SIG-M5 treated with dmso at 0.1 percent for 504 hours (cell line): ENCODE data around the gene SMOC1.

Experiments
- DNase-seq: peaks from one replicate; lab custom pipeline; 2025; ENCODE audit not compliant: unreplicated experiment; lab: John Stamatoyannopoulos, UW

The SMOC1 gene

DNA sequence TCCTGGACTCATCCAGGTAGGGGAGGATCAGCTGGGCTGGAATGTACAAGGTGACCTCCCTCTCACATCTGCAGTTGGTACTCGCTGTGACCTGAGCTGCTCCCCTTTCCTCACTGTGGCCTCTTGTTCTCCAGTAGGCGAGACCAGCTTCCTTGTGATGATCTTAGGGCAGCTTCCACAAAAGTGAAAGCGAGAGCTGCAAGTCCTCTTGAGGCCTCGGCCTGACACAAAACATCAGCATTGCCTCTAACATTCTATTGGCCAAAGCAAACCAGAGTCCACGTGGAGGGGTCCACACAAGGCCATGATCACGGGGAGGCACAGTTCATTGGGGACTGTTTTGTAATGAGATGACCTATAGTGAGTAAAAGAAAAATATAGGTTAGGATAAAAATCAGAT, 127.5 kb downstream of the SMOC1 start:
- DNase-seq = no peak

- DNase-seq = no peak
These were observed 129.4 kb downstream of the SMOC1 start for GRCh38 chr14:70008284-70009262.

GRCh38 chr14:70009961-70010360, 130.7 kb downstream of the SMOC1 start:
- DNase-seq = no peak

GRCh38 chr14:70011098-70011497, 131.9 kb downstream of the SMOC1 start:
- no peak for DNase-seq

DNA sequence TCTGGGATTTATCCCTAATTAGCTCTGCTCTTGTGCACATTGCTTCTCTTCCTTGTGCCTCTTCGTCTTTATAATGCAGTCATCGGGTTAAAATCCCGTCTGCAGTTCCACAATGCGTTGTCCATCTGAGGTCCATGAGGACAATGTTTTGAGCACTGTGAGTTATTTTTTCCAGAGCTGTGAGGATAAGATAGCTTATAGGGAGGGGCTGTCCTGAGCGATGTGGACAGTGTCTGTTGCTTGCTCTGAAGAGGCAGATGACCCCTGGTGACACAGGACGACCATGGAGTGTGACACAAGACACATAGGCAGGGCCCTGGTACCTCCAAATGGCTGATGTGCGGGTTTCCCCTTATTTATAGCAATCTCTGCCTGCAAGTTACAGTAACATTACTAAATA, 132.5 kb downstream of the SMOC1 start:
- no peak for DNase-seq

- peak; percentile 8 for DNase-seq
These were observed 134.2 kb downstream of the SMOC1 start for GRCh38 chr14:70013271-70013873.

GRCh38 chr14:70014406-70015095, 135.3 kb downstream of the SMOC1 start:
- DNase-seq = no peak

DNA sequence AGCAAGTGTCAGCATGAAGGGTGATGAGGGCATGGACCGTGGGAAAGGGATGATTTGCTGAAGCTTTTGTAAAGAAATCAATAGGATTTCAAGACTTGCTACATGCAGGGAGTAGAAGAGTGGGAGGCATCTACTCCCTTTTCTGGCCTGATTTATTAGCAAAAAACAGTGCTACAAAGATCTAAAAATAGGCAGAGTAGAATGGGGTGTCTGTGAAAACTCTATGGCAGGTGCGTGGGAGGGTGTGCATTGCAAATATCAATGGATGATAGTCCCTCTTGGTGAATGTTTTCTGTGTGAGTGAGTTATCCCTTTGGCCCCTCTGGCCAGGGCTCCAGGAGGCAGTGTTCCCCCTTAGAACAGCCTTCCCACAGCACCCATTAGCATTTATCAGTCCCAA, 139.0 kb downstream of the SMOC1 start:
- no peak for DNase-seq

DNA sequence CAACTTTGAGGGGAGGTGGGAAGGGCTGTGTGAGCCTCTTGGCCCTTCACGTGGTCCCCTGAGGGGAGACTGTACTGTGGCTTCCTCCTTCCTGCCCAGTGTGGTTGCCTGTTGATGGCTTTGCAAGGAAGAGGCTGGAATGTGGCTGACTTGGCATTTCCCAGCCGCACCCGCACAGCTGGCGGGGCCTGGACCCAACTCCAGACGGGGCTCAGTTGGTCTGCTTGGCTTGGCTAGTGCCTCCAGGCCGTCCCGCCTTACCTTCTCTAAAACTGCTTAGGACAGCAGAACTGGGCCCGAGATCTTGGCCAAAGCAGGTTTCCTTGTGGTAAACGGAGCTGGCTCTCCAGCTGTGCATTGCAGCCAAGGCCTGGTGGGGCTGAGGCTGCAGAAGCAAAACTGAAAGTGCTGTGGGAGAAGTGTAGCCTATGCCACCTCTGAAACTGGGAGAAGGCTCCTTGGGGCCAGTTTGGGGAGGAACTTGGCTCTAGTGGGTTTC, 139.5 kb downstream of the SMOC1 start:
- DNase-seq = peak; percentile 42

GRCh38 chr14:70019695-70020094, 140.5 kb downstream of the SMOC1 start:
- no peak for DNase-seq

DNA sequence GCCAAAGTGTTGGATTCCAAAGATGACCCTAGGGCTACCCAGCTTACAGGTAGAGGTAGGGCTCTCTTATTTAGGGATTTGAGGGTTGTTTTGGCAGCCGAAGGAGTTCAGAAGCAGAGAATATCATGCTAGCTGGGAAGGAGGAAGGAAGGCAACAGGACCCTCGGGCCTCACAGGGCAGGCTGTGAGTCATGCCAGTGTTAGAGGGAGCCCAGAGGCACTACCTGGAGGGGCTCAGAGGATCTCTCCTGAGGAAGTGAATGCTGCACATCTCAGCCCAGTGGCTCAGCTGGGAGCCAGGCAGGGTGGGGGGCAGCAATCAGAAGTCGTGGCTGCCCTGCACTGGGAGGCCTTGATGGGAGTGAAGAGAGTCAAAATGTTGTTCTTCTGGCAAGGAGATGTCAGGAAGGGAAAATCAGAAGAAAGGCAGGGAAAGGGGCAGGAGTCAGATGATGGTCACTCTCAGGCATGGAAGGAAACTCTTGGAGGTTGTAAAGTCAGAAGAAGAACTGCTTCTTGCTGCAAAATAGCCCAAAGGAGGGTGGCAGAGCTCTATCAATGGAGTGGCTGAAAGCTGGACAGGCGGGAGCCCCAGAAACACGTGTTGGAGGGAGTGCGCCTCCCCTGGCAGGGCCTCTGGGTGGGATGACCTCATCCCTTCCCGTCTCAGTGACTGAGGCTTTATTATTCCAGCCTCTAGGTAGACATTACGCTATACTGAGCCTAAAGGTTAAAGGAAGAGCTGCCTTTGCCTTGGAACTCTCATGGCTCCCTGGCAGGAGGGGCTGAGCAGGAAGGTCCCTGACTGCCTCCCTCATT, 141.3 kb downstream of the SMOC1 start:
- no peak for DNase-seq

DNA sequence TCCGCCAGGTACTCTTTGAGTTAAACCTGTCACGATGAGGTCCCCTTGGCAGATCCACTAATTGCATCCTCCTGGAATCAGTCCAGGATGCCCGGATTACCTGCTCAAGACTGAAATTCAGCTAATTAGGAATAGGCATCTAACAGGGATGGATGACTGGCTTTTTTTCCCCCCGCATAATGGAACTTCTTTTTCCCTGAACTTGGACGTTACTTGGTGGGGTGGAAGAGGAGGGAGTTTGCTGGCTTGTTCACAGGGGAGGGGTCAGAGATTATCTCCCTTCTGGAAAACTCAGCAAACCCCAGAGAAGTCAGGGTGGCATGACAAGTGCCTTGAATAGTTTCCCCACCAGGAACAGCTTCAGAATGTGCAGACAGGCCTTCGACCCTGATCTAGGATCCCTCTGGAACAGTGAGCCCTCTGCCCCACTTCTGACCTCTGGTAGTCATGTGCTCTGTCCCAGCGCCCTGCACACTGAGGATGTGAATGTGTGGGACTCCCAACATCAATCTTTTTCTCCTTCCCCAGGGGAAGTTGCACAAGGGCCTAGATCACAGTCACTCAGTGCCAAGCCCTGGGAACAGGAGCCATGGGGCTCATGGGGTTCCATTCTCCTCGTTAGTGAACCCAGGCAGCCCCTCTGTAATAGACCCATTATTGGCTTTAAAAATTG, 142.5 kb downstream of the SMOC1 start:
- no peak for DNase-seq

GRCh38 chr14:70022771-70023445, 143.7 kb downstream of the SMOC1 start:
- DNase-seq = no peak

GRCh38 chr14:70023871-70024270, 144.7 kb downstream of the SMOC1 start:
- DNase-seq = no peak

GRCh38 chr14:70027785-70028428, 148.7 kb downstream of the SMOC1 start:
- peak; percentile 15 for DNase-seq

DNA sequence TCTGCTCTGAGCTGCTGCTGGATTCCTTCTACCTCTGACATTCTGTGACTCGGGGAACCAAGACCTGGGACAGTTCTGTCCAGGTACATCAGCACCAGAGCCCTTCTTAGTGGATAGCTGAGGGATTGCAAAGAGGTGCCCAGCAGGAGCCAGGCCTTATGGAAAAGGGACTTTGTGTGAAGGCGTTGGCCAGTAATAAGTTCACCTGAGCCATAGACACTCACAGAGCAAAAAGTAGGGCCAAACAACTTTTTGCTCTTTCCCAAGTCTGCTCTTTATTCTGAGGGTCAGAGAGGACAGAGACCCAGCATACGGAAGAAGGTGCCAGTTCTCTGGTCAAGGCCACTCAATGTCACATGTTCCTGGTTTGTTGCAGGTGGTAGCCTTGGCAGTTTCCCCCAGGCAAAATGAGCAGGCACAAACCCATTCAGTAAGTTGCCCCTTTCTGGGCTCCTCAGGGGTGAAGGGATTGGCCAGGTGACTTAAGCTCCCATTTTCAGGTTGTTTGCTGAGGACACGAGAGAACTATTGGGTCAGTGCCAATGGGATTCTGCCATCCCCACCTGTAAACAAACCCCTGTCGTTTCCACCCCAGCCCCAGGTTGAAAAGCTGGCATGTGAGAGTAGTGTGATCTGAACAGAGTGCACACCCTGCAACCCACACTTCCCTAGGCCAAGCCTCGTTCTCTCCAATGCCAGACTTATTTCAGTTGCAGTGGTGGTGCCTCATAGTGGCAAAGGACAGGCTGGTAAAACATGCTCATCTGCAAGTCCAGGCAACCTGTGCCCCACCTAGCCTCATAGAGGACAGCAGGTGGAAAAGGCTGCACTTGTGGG, 150.3 kb downstream of the SMOC1 start:
- no peak for DNase-seq

DNA sequence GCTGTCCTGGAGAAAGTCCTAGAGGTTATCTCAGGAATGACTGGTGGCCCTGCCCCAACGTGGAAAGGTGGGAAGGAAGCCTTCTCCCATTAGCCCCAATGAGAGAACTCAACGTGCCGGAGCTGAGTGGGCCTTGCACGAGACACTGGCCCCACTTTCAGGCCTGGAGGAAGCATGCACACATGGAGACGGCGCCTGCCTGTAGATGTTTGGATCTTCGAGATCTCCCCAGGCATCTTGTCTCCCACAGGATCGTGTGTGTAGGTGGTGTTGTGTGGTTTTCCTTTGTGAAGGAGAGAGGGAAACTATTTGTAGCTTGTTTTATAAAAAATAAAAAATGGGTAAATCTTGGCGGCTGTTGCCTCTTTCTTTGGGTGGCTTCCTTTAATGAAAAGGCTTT, 152.8 kb downstream of the SMOC1 start:
- no peak for DNase-seq

- DNase-seq = no peak
These were observed 153.2 kb downstream of the SMOC1 start for GRCh38 chr14:70032447-70032846.
